NCI-H1436 (cell line): ENCODE results near the gene LDHD.
"Not testable (repeated sequence)": the region's sequence is repeated elsewhere in the genome, so short reads cannot be mapped to it uniquely, and the experiment has no call there.

ENCODE experiments used
- DNase-seq: peaks from one replicate; lab custom pipeline; 2025; lab: John Stamatoyannopoulos, UW

The LDHD gene

DNA sequence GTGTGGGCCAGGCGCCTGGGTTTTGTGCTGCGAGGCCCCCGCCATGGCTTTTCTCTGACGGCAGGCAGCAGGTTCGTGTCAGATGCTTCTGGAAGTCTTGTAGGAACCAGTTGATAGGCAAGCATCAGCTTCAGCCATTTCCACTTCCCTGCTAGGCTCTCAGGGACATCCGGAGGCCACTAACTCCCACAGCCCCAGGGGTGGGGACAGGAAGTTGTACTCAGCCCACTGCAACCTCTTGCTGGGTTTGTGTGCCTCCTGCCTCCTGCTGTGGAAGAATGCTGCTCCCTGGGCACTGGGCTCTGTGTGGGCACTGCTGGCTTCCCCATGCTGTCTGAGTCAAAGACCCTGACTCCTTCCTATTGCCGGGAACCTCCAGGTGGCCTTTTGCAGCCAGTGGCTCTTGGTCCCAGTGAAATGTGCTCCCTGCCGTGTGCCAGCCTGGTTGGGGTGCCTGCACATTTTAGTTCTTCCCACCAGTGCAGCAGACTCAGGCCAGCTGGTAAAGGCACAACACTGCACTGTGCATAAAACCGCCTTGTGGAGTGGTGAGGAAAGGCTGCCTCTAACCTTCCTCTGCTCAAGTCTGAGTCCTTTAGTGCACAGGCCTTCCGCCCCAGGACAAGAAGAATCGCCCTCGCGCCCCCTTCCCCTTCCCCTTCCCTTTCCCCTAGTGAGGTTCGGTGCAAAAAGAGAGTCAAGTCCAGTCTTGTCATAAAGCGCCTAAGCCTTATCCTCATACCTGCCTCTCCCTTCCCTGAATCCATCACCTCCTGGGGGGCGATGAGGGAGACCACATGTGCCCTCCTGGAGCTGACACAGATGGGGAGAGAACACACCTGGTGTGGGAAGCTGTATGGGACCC is 16.6 kb downstream of the LDHD start:
- no peak for DNase-seq

DNA sequence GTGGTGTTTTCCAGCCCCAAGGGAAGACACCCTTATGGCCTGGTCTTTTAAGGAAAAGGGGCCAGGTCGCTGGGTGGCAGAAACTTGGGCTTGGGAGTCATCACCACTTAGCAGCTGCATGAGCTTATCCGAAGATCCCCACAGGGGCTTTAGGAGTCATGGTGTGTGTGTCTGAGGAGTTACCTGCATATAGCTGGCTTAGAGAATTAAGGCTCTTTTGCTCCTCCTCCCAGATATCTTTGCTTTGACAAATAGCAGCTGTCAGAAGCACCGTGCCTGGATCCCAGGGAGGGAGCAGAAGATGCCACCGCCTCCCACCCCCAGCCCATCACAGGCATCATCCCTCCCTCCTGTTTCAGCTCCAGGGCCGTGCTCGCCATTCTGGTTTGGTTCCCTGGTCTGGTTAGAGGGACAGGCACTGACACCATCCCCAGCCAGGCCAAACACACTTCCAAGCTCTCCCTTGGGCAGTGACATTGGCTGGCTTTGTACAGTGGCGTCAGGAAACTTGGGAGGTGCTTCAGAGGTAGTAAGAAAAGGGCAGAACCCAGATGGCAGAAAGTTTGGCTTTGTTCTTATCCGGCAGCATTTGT is 17.4 kb downstream of the LDHD start:
- no peak for DNase-seq

DNA sequence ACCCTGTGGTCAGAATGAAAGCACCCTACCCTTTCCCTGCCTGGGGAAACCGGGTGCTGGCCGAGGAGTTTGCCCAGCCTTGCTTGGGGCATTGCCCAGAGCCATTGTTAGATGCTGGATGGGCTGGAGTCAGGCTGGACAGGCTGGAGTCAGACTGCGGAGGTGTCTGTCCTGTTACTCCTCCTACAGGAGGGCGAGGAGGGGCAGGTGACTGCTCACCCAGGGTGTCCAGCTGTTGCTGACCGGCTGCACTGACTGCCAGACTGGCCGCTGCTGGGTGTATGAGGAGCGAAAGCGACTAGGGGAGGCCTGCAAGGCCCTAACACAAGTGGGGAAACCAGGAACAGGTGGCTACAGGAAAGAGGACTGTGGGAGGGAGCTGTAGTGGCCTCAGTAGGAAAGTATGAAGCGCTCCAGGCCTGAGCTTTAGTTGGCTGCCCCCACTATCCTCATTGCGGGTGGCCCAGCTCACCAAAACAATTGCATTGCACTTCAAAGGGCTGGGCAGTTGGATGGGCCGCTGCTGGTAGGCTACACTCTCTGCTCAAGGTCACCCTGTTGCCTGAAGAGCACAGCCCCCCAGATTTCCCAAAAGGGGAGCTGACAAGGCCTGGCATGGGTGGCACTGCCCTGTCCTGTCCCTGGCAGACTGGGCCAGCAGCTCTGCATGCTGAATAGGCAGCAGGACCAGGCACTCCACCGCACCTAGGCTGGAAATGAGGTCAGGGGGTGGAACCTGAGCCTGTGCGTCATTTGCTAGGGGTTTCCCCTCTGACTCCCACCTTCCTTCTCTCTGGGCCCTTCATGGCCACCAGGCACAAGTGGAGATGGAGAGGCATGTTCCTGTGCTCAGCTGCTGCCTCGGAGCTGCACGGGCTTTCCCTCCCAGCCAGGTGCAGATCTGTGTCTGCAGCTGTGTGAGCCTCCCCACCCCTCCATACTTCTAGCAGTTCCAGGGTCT is 18.4 kb downstream of the LDHD start:
- no peak for DNase-seq

DNA sequence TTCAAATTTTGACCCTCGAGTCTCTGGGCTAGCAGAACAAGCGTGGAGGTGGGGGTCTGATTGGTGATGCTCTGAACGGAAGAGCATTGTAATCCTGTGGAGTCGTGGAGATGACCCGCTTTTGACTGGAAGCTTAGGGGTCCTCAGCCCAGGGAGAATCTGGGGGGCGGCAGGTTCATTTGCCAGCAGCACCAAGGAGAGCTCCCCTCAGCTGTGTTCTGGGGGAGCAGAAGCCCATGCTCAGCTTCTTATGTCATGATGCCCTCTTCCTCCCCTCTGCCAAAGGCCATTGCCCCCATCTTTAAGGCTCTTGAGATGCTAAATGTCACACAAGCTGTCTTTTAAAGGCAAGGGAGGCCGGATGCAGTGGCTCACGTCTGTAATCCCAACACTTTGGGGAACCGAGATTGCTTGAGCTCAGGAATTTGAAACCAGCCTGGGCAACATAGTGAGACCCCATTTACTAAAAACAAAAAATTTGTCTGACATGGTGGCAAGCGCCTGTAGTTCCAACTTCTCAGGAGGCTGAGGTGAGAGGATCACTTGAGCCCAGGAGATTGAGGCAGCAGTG is 19.3 kb downstream of the LDHD start:
- no peak for DNase-seq

DNA sequence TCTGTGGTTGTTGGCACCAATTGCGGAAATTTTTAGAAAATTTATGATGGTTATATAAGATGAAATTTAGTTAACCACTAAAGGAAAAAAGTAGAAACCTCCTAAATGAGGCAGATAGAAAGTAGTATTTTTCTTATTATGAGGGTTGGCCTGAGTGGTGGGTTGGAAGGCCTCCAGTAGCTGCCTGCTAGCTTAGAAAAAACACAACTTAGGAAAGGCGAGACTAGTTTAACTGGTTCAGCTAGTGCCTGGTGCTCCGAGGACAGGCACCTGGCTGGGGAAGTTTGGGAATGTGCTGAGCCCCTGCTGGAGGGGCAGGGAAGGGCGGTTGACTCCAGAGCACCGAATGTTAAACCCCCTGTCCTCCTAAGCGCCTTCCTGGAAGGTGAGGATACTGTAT is 19.9 kb downstream of the LDHD start:
- DNase-seq = no peak

DNA sequence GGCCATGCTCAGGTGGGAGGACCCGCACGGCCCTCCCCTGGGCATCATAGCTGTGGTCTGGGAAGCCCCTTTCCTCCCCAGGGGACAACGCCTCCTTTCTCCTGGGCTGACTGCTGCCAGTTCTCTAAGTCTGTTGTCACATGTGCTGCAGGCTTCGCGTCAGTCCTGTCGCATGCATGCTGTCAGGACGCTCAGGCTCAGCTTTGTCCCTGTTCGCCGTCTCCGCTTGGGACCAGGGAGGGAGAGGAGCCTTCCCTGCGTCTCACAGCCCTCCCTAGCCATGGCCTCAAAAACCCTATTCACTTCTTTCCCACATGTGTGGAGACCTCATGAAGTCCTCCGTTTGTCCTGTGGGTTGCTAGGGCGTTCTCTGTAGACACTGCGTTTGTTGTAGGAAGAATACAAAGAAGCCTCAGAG is 21.4 kb downstream of the LDHD start:
- DNase-seq = no peak

DNA sequence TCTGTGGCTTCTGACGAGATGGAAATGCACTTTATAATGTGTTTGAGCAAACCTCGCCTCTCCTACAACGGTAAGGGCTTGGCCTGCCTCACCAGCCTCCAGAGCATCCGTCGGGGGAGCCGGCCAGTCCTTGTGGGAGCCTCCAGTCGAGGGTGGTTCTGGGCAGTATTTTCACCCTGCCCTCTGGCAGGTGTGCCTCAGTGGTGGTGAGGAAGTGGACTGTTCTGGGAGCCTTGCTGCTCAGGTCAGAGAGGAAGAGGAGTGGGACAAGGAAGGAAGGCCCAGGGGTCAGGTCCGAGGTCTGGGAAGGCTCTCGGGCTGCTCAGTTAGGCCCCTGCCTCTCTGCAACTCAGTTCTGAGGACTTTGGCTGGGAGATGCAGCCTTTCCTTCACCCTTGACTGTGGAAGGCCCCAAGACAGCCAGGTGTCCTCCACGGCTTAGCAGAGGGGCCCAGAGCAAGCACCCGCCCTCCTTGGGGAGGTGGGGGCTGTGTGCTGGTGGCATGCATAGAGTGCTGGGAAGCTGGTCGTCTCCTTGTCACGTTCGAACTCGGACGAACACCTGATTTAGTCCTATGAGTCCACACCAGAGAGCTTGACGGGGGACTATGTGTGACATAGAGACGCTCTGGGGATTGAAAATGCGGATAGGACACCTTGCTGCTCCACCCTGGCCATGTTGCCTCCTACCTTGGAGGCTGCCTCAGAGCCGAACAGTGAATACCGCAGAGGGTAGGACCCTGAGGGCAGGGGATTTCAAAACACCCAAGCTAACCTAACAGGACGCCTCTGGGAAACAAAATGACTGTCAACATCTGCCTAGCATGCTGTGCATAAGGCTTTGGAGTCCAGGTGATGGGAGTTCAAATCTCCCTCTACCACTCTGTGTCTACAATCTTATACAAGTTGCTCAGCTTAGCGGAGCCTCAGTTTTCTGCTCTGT is 22.7 kb downstream of the LDHD start:
- DNase-seq = no peak

DNA sequence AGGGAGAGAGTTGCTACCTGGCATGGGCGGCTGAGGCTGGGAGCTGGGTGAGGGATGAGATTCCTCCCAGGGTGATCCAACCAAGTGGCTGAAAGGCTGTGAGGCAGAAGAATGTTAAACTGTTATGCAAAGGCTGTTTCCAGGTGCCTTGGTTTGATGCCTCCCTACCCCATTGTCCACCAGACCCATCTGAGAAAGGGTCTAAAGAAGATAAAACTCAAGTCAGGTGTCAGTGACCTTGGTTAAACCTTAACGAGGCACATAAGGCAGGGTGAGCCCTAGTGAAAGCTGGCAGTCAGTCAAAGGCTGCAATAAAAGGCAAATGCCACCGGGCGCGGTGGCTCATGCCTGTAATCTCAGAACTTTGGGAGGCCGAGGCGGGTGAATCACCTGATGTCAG is 23.8 kb downstream of the LDHD start:
- no peak for DNase-seq

DNA sequence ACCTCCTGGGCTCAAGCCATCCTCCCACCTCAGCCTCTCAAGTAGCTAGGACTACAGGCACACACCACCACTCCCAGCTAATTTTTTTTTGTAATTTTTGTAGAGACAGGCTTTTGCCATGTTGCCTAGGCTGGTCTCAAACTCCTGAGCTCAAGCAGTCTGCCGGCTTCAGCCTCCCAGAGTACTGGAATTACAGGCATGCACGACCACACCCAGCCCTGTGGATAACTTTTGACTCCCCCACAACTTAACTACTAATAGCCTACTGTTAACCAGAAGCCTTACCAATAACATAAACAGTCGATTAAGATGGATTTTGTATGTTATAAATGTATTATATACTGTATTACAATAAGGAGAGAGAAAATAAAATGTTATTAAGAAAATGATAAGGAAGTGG is 25.0 kb downstream of the LDHD start:
- DNase-seq = not testable (repeated sequence)

DNA sequence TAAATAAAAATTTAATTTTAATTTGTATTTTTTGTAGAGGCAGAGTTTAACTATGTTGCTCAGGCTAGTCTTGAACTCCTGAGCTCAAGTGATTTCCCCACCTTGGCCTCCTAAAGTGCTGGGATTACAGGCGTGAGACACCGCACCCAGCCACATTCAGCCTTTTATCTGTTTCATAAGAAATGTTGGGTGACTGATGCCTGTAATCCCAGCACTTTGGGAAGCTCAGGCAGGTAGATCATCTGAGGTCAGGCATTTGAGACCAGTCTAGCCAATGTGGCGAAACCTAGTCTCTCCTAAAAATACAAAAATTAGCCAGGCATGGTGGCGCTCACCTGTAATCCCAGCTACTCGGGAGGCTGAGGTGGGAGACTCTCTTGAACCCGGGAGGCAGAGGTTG is 25.7 kb downstream of the LDHD start:
- DNase-seq = not testable (repeated sequence)

DNA sequence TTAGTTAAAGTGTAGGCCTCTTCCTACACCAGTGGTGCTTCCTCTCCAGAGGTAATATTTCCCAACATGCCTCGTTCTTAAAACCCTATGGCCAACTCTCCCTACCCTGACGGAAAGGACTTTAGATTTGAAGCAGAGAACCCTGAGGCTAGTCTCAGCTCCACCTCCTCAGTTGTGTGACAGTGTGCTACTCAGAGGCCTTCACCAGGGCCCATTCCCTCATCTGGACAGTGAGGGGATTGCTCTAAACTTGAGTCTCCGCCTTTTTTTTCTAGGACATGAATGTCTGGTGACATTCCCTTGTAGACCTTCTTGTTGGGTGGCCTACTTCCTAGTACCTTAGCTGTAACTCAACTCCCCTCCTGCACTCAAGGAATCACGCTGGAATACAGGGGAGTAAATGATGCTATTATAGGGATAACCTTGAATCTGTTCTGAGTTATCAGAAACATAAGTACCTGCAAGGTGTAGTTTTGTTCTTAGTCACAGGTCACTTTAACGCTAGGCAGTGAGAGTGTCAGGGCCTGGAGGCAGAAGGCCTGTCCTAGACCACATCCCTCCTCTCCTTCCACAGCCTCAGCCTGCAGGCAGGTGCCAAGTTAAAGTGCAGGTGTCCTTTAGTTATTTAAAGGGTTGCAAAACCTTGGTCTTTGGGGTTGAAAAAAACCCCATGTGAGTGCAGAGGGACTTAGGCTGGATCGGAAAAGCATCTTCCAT is 26.9 kb downstream of the LDHD start:
- DNase-seq = no peak

DNA sequence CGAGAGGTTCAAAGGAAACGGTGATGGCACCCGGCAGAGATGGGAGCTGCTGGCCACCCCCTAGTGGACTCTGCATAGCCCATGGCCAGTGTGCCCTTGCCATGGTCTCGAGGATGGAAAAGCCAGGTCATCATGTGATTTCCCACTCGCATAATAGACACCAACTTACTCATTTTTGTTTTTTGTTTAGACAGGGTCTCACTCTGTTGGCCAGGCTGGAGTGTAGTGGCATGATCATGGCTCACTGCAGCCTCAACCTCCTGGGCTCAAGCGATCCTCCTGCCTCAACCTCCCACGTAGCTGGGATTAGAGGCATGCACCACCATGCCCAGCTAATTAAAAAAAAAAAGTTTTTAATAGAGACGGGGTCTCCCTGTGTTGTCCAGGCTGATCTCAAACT is 27.6 kb downstream of the LDHD start:
- DNase-seq = no peak

DNA sequence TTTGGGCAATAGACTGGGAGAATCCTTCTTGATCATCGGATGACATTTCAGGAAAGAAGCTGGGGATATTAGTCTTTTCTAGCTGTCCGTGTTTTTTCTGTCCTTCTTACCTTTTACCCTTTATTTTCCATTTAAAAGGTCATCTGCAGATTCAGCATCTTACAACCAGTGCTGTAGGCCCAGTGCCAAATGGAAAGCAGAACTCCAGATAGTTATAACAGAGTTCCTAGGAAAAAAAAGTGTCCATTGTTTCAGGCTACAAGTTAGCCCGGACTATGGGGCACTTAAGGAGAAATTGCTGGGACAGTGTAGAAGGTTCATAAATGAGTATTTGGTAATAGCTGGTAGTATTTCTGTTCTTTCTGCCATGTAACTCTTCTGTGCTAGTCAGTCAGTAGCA is 28.4 kb downstream of the LDHD start:
- DNase-seq = no peak

DNA sequence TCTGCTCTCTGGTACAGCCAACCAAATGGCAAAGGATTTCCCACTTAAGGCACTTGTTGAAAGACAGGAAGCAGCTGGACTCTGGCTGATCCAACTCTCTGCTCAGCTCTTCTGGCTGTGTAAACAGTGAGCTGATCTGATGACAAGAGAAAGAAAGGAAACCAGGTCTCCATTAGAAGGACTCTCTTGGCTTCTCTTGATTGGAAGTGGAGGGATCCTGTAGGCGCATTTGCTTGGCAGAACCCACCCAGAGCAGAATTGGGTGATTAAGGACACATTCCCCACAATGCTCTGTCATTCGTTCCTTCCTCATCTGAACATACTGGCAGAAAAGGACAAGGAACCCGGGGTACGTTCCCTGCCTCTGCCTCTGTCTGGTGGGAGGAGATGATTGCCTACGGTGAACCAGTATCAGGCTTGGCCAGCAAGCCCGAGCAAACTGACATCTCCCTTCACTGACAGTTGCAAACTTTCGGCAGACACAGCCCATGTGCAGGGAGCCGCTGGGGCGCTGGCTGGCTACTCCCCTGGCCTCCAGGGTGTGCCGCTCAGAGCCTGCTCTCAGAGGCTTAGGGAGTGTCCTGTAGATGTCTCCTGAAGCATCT is 29.1 kb downstream of the LDHD start:
- DNase-seq = peak; percentile 63

DNA sequence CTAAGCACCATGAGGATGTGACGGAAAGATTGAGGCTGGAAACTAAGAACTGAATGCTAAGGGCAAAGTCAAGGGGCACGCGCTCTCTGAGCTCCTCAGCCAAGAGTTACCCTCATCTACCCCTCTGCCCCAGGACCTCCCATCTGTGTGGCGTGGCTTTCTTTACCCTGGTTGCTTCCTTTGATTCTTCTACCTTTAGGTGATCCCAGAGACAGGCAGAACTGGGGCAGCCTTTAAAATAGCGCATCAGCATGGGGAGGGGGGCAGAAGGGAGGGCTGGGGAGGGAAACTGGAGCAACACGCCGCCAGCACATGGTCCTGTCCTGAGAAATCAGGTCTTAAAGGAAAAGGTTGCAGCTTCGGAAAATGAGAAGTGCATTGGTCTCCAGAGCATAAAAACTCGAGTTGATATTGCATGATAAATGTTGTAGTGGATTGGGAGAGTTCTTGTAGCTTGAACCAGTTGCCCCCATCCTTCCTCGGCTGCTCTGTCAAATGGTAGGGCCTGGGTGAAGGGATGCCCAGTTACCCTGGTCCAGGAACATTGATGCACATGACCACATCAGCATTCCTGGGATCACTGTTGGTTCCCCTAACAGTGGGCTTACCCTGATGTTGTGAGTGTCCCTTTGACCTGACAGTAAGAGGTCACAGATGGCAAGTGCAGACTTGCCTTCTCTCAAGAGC is 29.7 kb downstream of the LDHD start:
- no peak for DNase-seq

DNA sequence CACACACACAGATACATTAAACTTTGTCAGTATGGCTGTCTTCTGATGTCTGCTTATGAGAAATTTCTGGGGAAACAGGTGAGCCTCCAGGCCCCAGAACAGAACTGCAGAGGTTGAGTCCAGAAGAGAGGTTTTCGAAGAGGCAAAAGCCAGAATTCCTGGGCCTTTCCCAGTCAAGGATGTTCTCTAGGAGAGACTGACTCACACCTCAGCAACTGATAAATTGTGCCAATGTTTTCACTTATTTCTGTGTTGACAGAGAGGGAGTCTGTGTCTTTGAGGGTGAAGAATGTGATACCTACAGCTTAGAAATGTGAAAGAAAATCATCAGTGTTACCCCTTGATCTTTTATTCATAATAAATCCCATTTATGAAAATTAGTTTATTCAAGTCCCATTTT is 30.3 kb downstream of the LDHD start:
- no peak for DNase-seq

DNA sequence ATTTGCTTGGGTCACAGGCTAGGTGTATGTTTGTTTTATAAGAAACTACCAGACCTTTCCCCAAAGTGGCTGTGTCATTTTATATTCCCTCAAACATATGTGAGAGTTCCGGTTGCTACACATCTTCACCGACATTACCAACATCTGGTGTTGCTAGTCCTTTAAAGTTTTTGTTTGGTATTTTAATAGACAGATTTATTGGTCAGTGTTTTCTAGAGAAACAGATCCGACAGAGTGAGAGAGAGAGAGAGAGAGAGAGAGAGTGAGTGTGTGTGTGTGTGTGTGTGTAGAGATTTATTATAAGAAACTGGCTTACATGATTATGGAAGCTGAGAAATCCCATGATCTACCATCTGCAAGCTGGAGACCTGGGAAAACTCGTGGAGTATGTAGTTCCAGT is 31.0 kb downstream of the LDHD start:
- no peak for DNase-seq

DNA sequence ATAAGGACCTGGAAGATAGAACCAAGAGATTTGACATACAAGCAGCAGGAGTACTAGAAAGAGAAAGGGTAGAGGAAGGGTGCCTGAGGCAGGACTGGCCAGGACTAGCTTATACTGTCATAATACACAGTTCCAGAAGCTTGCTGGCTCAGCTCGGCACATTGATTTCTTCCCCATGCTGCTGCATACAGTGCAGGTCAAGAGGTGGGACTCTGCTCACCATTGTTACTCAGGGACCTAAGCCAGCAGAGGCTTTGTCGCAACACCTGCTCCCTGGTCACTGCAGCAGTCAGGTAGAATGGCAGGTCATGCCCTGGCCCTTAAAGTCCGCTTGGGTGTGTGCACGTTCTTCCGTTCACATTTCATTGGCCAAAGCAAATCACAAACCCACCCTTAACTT is 32.8 kb downstream of the LDHD start:
- DNase-seq = no peak

DNA sequence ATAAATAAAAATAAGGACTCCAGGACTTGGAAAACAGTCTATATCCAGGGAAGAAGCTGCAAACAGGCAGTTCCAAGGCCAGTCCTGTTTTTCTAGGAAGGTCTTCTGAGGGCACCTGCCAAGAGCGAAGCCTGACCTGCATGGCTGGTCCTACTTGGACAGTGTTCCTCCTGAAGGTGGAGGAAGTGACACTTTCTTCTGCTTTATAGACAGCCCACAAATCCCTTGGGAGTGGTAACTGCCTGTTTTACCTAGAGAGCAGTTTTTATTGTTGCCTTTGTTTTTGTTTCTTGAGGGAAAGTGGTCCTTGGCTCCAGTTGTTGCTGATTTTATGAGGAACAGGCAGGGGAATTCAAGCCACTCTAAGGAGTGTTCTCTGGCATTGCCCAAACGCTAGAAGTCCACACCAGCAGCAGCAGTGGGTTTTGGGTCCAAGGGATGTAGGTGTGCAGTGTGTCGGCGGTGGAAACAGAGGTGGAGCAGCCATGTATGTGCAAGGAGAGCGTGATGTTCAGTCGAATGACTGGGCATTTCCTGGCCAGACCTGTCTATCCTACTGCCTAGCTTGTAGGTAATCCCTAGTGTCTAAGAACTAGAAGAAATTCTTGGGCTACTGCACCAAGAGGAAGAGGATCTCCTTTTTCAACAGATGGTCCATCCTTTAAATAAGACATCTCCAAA is 35.3 kb downstream of the LDHD start:
- no peak for DNase-seq
